Esophagus (tissue), 2 donors: ENCODE measurements around the gene MAP4K2. TPM values are rescaled to one million over a fixed set of nuclear protein-coding genes. Genes with fewer than 3 reads are reported as not detected.
A peak's percentile ranks its signal among the peaks of the same experiment; 100 is the strongest.

Source experiments
- H3K27ac ChIP-seq, 2 donors: one replicate each; pipeline ENCODE4 v1.5.1; 2013; ENCODE audit warnings: low read depth in 2 of 2, mild to moderate bottlenecking in 2 of 2, inconsistent platforms in 1 of 2, low read length in 1 of 2, moderate library complexity in 1 of 2
- H3K27me3 ChIP-seq, 2 donors: one replicate each; pipeline ENCODE4 v1.6.1; 2013; ENCODE audit warnings: low read length in 2 of 2, control low read depth in 1 of 2, mild to moderate bottlenecking in 1 of 2; ENCODE audit not compliant: insufficient read depth in 2 of 2, control insufficient read depth in 1 of 2
- H3K36me3 ChIP-seq, 2 donors: one replicate each; pipeline ENCODE4 v1.6.1; 2013; ENCODE audit warnings: low read length in 1 of 2; ENCODE audit not compliant: control insufficient read depth in 2 of 2, insufficient read depth in 2 of 2
- H3K4me1 ChIP-seq, 2 donors: one replicate each; pipeline ENCODE4 v1.6.1; 2013; ENCODE audit warnings: low read length in 1 of 2; ENCODE audit not compliant: control insufficient read depth in 2 of 2, insufficient read depth in 2 of 2
- H3K4me3 ChIP-seq, 2 donors: one replicate each; pipeline ENCODE4 v1.5.1; 2013; ENCODE audit warnings: low read length in 2 of 2, mild to moderate bottlenecking in 2 of 2, low read depth in 1 of 2, moderate library complexity in 1 of 2
- H3K9me3 ChIP-seq, 2 donors: one replicate each; pipeline ENCODE4 v1.6.1; 2013; ENCODE audit warnings: mild to moderate bottlenecking in 2 of 2, low read depth in 1 of 2, low read length in 1 of 2, moderate library complexity in 1 of 2; ENCODE audit not compliant: control insufficient read depth in 2 of 2, insufficient read depth in 1 of 2
- WGBS, 2 donors: extraction: QIAGEN DNeasy Blood & Tissue Kit; methylation state at CpG; one replicate each; pipeline ENCODE4 v1.1.7; 2013; 5-methylcytosine and 5-hydroxymethylcytosine counted together
- polyA plus RNA-seq, 2 donors: library from polyadenylated mRNA; stranded (reverse); fragments of 200-250 nt; gene quantifications; one replicate each; pipeline ENCODE4 v1.2.3, GENCODE V29; 2013
- donor health status: healthy with polysubstance abuse.
- donor health status: Bipolar disorder and iron deficiency.

Gene MAP4K2
- polyA plus RNA-seq, 2 donors: 4.7 to 7.5 TPM

DNA sequence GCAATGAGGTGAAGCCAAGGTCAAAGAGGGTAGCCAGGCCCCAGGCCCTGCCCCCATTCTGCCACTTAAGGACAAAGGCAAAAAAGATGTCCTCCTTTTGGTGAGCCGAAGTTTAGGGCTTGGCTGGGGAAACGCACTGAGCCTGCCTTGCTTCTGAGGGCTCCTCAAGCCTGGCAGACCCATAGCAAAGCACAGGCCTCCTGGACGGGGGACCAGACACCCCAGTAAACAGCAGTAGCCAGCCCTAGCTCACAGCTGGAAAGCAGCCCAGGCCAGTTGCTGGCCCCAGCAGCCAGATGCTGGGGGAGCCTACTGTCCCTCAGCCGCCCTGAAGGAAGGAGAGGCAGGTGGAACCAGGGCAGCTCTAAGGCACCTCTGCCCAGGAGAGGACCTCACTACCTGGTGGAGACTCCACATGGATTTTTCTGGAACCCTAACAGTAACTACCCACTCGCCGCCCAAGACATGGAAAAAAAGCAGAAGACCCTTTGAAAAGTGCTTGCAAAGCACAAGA is 39.4 kb downstream of the MAP4K2 start:
- Histone ChIP-seq H3K9me3 (no peaks in the 10 kb centered on the region), H3K36me3 (peaks cover 17 to 55% of the 10 kb centered on the region in 2 donors), H3K4me1 (peaks cover 8 to 12% of the 10 kb centered on the region in 2 donors), H3K27me3 (no peaks in the 10 kb centered on the region), H3K27ac (peak overlapping the region; percentile 45 to 82), H3K4me3 (no peak overlapping the region)
- WGBS, 2 donors: 54 to 55% methylated on average over 6 of the region's 6 CpGs

- no peak overlapping the region for H3K4me3 ChIP-seq
- H3K27me3 ChIP-seq: no peaks in the 10 kb centered on the region
- peaks cover 8 to 12% of the 10 kb centered on the region in 2 donors for H3K4me1 ChIP-seq
- H3K36me3 ChIP-seq: peaks cover 13 to 49% of the 10 kb centered on the region in 2 donors
- H3K27ac ChIP-seq: peak overlapping the region; percentile 45 to 82
- no peaks in the 10 kb centered on the region for H3K9me3 ChIP-seq
- WGBS, 2 donors: 32 to 40% methylated on average over 13 of the region's 13 CpGs
Observed at GRCh38 chr11:64762674-64763525, 40.1 kb downstream of the MAP4K2 start.

DNA sequence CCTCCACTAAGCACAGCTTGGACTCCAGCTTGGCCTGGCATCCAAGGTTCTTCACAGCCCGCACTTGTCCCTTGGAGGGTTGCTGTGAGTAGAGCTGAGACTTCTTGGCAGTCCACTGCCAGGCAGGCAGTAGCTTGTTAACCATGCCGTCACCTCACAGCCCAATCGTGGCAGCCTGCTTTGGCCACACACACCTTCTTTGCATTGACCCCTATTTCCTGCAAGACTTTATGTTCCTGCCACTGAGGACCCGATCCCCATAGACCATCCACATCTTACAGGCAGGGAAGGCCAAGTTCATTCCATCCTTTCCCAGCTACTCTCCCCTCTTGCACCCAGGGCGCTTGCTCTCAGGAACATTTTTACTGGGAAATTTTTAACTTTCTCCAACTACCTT is 40.7 kb downstream of the MAP4K2 start:
- peak overlapping the region; percentile 45 to 82 for H3K27ac ChIP-seq
- no peak overlapping the region for H3K4me3 ChIP-seq
- H3K36me3 ChIP-seq: peaks cover 7 to 43% of the 10 kb centered on the region in 2 donors
- H3K4me1 ChIP-seq: peaks cover 8 to 12% of the 10 kb centered on the region in 2 donors
- H3K27me3 ChIP-seq: no peaks in the 10 kb centered on the region
- H3K9me3 ChIP-seq: no peaks in the 10 kb centered on the region
- WGBS, 2 donors: 45 to 53% methylated on average over 5 of the region's 5 CpGs

- H3K27me3 ChIP-seq: no peaks in the 10 kb centered on the region
- no peak overlapping the region for H3K4me3 ChIP-seq
- peaks cover 8 to 12% of the 10 kb centered on the region in 2 donors for H3K4me1 ChIP-seq
- H3K27ac ChIP-seq: peak overlapping the region; percentile 8 to 75
- peaks cover 0 to 30% of the 10 kb centered on the region in 2 donors for H3K36me3 ChIP-seq
- H3K9me3 ChIP-seq: no peaks in the 10 kb centered on the region
- WGBS, 2 donors: 65 to 67% methylated on average over 7 of the region's 7 CpGs
Observed at GRCh38 chr11:64760759-64761420, 42.1 kb downstream of the MAP4K2 start.

GRCh38 chr11:64759722-64760719 is 43.0 kb downstream of the MAP4K2 start, which contains the start of gene PYGM:
Gene PYGM (minus strand): TSS chr11:64759974. CDS start chr11:64759898, 76 bp downstream.
- Histone ChIP-seq H3K4me1 (peaks cover 8 to 12% of the 10 kb centered on the region in 2 donors), H3K27ac (peak within 1 kb of the TSS; percentile 42 to 75), H3K4me3 (no peak within 1 kb of the TSS), H3K36me3 (peaks cover 0 to 24% of the 10 kb centered on the region in 2 donors), H3K9me3 (no peaks in the 10 kb centered on the region), H3K27me3 (no peaks in the 10 kb centered on the region)
- WGBS, 2 donors: 52 to 53% methylated on average over 24 of the region's 24 CpGs

GRCh38 chr11:64759131-64759721 is 43.8 kb downstream of the MAP4K2 start:
- H3K4me3 ChIP-seq: no peak overlapping the region
- H3K4me1 ChIP-seq: peaks cover 8 to 12% of the 10 kb centered on the region in 2 donors

DNA sequence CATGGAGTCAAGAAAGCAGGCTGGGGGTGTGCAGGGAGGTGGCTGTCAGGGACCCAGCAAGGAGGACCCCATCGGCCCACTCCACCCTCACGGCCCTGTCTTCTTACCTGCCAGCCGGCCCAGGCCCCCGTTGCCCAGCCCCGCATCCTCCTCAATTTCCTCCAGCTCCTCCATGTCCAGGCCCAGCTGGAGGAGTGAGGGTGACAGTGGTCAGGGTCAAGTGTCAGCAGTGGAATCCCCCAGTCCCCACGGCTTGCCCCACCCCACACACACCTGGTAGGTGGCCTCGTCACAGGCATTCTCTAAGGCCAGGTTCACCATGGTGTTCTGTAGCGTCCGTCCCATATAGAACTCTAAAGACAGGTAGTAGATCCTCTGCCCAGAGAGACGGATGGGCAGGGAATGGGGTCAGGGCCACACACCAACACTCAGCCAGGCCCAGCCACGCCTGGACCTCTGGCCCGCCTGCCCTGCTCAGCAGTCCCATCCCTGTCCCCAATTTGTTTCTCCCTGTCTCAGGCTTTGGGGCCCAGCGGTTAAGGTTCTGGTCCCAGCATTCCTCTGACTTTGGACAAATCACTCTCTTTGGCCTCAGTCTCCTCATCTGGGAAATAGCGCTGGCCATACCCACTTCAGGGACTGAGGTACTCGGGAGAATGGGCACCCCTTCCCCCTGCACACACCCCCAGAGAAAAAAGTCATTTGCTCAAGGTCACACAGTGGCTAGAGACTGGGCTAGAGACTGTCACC is 44.5 kb downstream of the MAP4K2 start:
- Histone ChIP-seq H3K9me3 (no peaks in the 10 kb centered on the region), H3K27ac (no peak overlapping the region), H3K4me1 (peaks cover 6 to 10% of the 10 kb centered on the region in 2 donors), H3K27me3 (no peaks in the 10 kb centered on the region), H3K36me3 (peaks cover 0 to 15% of the 10 kb centered on the region in 2 donors), H3K4me3 (no peak overlapping the region)
- 85 to 87% methylated on average over 15 of the region's 15 CpGs for WGBS, 2 donors

More at GRCh38 chr11:64759131-64759721, 43.8 kb downstream of the MAP4K2 start:
- Histone ChIP-seq H3K36me3 (peaks cover 0 to 22% of the 10 kb centered on the region in 2 donors), H3K27me3 (no peaks in the 10 kb centered on the region), H3K9me3 (no peaks in the 10 kb centered on the region), H3K27ac (peak overlapping the region; percentile 37 to 75)
- WGBS, 2 donors: 69 to 72% methylated on average over 21 of the region's 21 CpGs

- no peak overlapping the region for H3K4me3 ChIP-seq
- peaks cover under 1 to 5% of the 10 kb centered on the region in 2 donors for H3K4me1 ChIP-seq
- no peak overlapping the region for H3K27ac ChIP-seq
- H3K27me3 ChIP-seq: no peaks in the 10 kb centered on the region
- H3K36me3 ChIP-seq: peaks cover 0 to 11% of the 10 kb centered on the region in 2 donors
- 82 to 85% methylated on average over 19 of the region's 19 CpGs for WGBS, 2 donors
- no peaks in the 10 kb centered on the region for H3K9me3 ChIP-seq
Observed at GRCh38 chr11:64757549-64758329, 45.3 kb downstream of the MAP4K2 start.
